HCT116 (cell line): ENCODE data around the gene PPTC7. TPM values are rescaled to one million over a fixed set of nuclear protein-coding genes. Genes with fewer than 3 reads are reported as not detected.

Experiments used
- ATAC-seq: fragments of 200-7000 bp; cut with Tn5 transposase; 2 replicates; pipeline ENCODE4 v1.9.1; 2020; ENCODE audit warnings: mild to moderate bottlenecking, moderate library complexity
- BruUV-seq: library from RNA; stranded (reverse); fragments of 400-500 nt; replicated peaks from 2 replicates; lab custom pipeline; 2021; lab: Mats Ljungman, UMichigan
- CTCF ChIA-PET: fragments of 300-600 bp; sonication (Branson Sonifier 250); formaldehyde crosslinking; loops from one replicate; lab custom pipeline; 2021; ENCODE audit warnings: antibody characterized with exemption; lab: Charles Lee
- POLR2A ChIA-PET: fragments of 300-600, 350-600 bp; sonication (Branson Sonifier 250); formaldehyde crosslinking; loops from one replicate; lab custom pipeline; 2021; ENCODE audit warnings: antibody characterized with exemption; lab: Charles Lee
- RAD21 ChIA-PET, 2 experiments: fragments of 300-600 bp; sonication (Branson Sonifier 250); formaldehyde crosslinking; loops; one replicate each; lab custom pipeline; 2023; ENCODE audit warnings: low total read pairs in 2 of 2; ENCODE audit not compliant: uncharacterized antibody in 2 of 2, unreplicated experiment in 2 of 2, low non-redundant PET in 1 of 2; lab: Charles Lee
- DNase-seq: peaks from one replicate; pipeline ENCODE4 v3.0.0-alpha.2; 2010; ENCODE audit warnings: low read depth, low spot score
- H2AFZ ChIP-seq: fragments of 200-600 bp; shearing (Covaris generic), sonication (generic); 2 replicates; pipeline ENCODE4 v1.6.1; 2017; ENCODE audit warnings: low read depth, mixed run types, mixed read lengths, antibody characterized with exemption, low read length; ENCODE audit not compliant: poor library complexity, severe bottlenecking
- H3K27ac ChIP-seq: 2 replicates; pipeline ENCODE4 v1.5.1; 2012; ENCODE audit warnings: low read depth, low read length
- H3K27me3 ChIP-seq: fragments of 200-600 bp; sonication (generic); 2 replicates; pipeline ENCODE4 v1.6.1; 2016; ENCODE audit warnings: mixed run types, low read length, mixed read lengths; ENCODE audit not compliant: insufficient read depth
- H3K36me3 ChIP-seq, 2 experiments: fragments of 200-500 bp in 1 of 2; fragments of 200-600 bp in 1 of 2; sonication (Bioruptor generic) in 1 of 2; sonication (generic) in 1 of 2; 2 replicates each; pipeline versions ENCODE4 v1.5.1 to v1.6.1; 2014 to 2016; ENCODE audit warnings: low read length in 2 of 2, inconsistent platforms in 1 of 2, mixed read lengths in 1 of 2, mixed run types in 1 of 2; ENCODE audit not compliant: insufficient read depth in 2 of 2, control insufficient read depth in 1 of 2
- H3K4me1 ChIP-seq, 2 experiments: fragments of 200-600 bp in 1 of 2; sonication (generic) in 1 of 2; 2 replicates each; pipeline versions ENCODE4 v1.5.1 to v1.6.1; 2012 to 2017; ENCODE audit warnings: low read length in 2 of 2, inconsistent platforms in 1 of 2, mild to moderate bottlenecking in 1 of 2, mixed read lengths in 1 of 2, mixed run types in 1 of 2, moderate library complexity in 1 of 2; ENCODE audit not compliant: insufficient read depth in 2 of 2, control insufficient read depth in 1 of 2
- H3K4me2 ChIP-seq: fragments of 200-600 bp; sonication (generic); 2 replicates; pipeline ENCODE4 v1.6.1; 2017; ENCODE audit warnings: mixed run types, low read length, mixed read lengths
- H3K4me3 ChIP-seq, 2 experiments: fragments of 200-600 bp in 1 of 2; sonication (generic) in 1 of 2; replicated peaks in 1 of 2; 2 replicates each; pipeline ENCODE4 v1.5.1; 2011 to 2016; ENCODE audit warnings: low read length in 2 of 2, control low read depth in 1 of 2, low read depth in 1 of 2, mild to moderate bottlenecking in 1 of 2, mixed read lengths in 1 of 2, mixed run types in 1 of 2
- H3K79me2 ChIP-seq: fragments of 200-600 bp; sonication (generic); 2 replicates; pipeline ENCODE4 v1.6.1; 2017; ENCODE audit warnings: mild to moderate bottlenecking, mixed run types, low read length, moderate library complexity, mixed read lengths; ENCODE audit not compliant: insufficient read depth
- H3K9ac ChIP-seq: fragments of 200-600 bp; sonication (generic); 2 replicates; pipeline ENCODE4 v1.6.1; 2016; ENCODE audit warnings: low read length, mixed read lengths
- H3K9me2 ChIP-seq: fragments of 200-600 bp; sonication (generic), shearing (Covaris generic); 2 replicates; pipeline ENCODE4 v1.6.1; 2017; ENCODE audit warnings: mixed run types, mild to moderate bottlenecking, moderate library complexity; ENCODE audit not compliant: insufficient read depth
- H3K9me3 ChIP-seq, 2 experiments: fragments of 200-500 bp in 1 of 2; fragments of 200-600 bp in 1 of 2; sonication (Bioruptor generic) in 1 of 2; sonication (generic) in 1 of 2; 2 replicates each; pipeline ENCODE4 v1.6.1; 2014 to 2017; ENCODE audit warnings: low read length in 2 of 2, mixed read lengths in 2 of 2, inconsistent platforms in 1 of 2, low read depth in 1 of 2, mild to moderate bottlenecking in 1 of 2, mixed run types in 1 of 2, moderate library complexity in 1 of 2; ENCODE audit not compliant: control insufficient read depth in 1 of 2, insufficient read depth in 1 of 2
- H4K20me1 ChIP-seq: fragments of 200-600 bp; sonication (generic), shearing (Covaris generic); 2 replicates; pipeline ENCODE4 v1.6.1; 2017; ENCODE audit warnings: mixed run types, mild to moderate bottlenecking, moderate library complexity; ENCODE audit not compliant: insufficient read depth
- CEBPB ChIP-seq: IDR thresholded peaks from 2 replicates; pipeline ENCODE4 v1.6.1; 2012; ENCODE audit warnings: low read depth
- ELF1 ChIP-seq: IDR thresholded peaks from 2 replicates; pipeline ENCODE4 v1.6.1; 2012; ENCODE audit warnings: low read depth, borderline replicate concordance
- EZH2phosphoT487 ChIP-seq: fragments of 200-600 bp; IDR thresholded peaks from 2 replicates; pipeline ENCODE4 v1.6.1; 2018; ENCODE audit warnings: antibody characterized with exemption, borderline replicate concordance
- JUND ChIP-seq: IDR thresholded peaks from 2 replicates; pipeline ENCODE4 v1.6.1; 2012
- ZFX ChIP-seq: fragments of 450-650 bp; IDR thresholded peaks from 2 replicates; pipeline ENCODE4 v1.6.1; 2017
- intact Hi-C: fragments of 100-400 bp; cut with micrococcal nuclease; formaldehyde crosslinking; loops from 2 replicates; pipeline ENCODE4 v1.10.0; 2022
- total RNA-seq: library from RNA; stranded (reverse); gene quantifications from one replicate; pipeline ENCODE4 v1.2.1, GENCODE V29; 2021; ENCODE audit not compliant: unreplicated experiment
- TF ChIP-seq, protein P1 (sequence below): IDR thresholded peaks from 2 replicates; pipeline ENCODE4 v1.6.1; 2012

PPTC7 gene
- total RNA-seq, 1 experiment from 2014 or later, result 25.2 TPM

DNA sequence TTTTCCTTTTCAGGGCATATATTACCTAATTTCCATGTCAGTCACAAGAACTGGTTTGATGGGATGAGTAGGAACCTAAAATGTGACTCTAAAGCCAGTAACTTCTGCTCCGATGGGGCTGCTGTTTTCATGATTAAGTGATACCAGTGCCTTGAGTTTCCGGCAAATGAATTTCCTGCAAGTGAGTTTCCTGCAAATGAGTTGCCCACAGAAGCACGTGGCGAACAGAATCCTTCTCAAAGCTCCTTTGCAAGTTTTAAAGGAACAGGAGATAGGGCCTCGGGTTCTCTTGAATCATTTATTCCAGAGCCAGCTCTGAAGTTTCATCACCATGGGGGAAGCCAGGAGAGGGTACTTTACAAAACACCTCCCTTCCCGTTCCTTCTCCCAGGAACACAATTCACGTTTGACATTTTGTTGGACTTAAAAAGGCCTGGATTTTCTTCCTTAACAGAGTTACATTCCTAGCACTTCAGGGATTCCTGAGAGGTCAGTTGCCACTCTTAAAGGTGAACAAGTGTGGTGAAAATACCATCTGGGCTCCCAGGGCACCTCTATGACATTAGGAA lies 2.2 kb upstream of the PPTC7 start:
- Histone ChIP-seq H3K79me2 (peaks cover 29% of the 10 kb centered on the region), H2AFZ (peak overlapping the region; percentile 53), H3K9me2 (no peaks in the 10 kb centered on the region), H3K4me2 (no peak overlapping the region), H3K4me3 (no peak overlapping the region), H3K4me1 (peaks cover 11 to 43% of the 10 kb centered on the region in 2 experiments), H4K20me1 (no peaks in the 10 kb centered on the region), H3K9ac (no peak overlapping the region), H3K27me3 (no peaks in the 10 kb centered on the region), H3K27ac (no peak overlapping the region), H3K9me3 (no peaks in the 10 kb centered on the region)
- ChIA-PET RAD21 (no interaction called here), CTCF (interaction anchor here (1.1 to 1.4 kb wide), 2 partner anchors 15 to 117 kb away, joined by 3 to 4 read pairs; partner anchors contain the start of gene GPN3), POLR2A (interaction anchor here (1.1 kb wide), 1 partner anchor 154 kb away, joined by 3 read pairs; no protein-coding TSS in a partner anchor)
- no peak for ATAC-seq
- intact Hi-C loops, result no loop called here
- BruUV-seq, result no TSS peak
- no peak for TF ChIP-seq JUND
- no peak for TF ChIP-seq EZH2phosphoT487
- TF ChIP-seq CEBPB, result no peak
- TF ChIP-seq ZFX, result no peak
- TF ChIP-seq, all 23 proteins: peak for 0
- H3K36me3 ChIP-seq, result no peaks in the 10 kb centered on the region
- no peak for DNase-seq

DNA sequence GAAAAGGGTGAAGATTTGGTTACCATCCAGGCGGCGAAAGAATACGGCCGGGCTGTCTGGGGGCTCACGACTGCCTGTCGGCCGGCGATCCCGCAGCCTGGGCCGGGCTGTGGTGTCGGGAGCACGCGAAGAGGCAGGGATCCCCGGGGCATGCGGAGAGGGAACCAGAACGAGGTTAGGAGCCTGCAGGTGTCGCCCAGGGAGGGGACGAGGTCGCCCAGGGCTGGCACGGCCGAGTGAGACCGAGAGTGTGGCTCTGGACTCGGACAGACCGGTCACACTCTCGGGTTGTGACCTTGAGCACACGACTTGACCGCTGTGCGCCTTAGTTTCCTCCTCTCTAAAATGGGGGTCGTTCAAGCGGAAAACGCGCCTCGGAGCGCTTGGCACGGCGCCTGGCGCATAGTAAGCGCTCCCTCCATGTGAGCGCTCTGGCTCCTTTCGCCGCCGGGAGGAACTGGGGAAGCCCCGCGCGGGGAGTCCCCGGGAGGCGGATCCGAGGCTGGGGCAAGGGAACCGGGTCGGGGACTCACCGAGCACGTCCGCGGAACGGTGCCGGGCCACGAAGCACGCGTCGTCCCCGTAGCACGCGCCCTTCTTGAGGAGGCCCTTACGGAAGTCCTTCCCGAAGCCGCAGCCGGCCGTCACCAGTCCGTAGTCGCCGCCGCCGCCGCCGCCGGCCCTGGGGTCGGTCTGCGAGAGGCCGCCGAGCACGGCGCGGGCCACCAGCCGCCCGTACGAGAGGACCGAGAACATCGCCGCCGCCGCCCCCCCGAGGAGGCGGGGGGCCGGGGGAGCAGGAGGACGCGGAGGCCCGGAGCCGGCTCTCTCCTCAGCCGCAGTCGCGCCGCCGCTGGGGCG lies 612 bp downstream of the PPTC7 start:
- RAD21 ChIA-PET, result no interaction called here
- no TSS peak for BruUV-seq
- peak overlapping the region; percentile 72 for H3K27ac ChIP-seq
- H3K9me3 ChIP-seq, result no peaks in the 10 kb centered on the region
- H3K4me2 ChIP-seq, result peak overlapping the region; percentile 89
- H2AFZ ChIP-seq, result no peak overlapping the region
- TF ChIP-seq, protein P1, sequence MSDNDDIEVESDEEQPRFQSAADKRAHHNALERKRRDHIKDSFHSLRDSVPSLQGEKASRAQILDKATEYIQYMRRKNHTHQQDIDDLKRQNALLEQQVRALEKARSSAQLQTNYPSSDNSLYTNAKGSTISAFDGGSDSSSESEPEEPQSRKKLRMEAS, result peak; percentile 41; the same call in 1 of the 2 replicates
- TF ChIP-seq ELF1, result no peak
- TF ChIP-seq ZFX, result peak; percentile 87
- peak overlapping the region; percentile 97 for H3K9ac ChIP-seq
- CTCF ChIA-PET, result no interaction called here
- peaks cover 51% of the 10 kb centered on the region for H3K79me2 ChIP-seq
- H3K9me2 ChIP-seq, result no peaks in the 10 kb centered on the region
- peaks cover 5% of the 10 kb centered on the region; the same call in 1 of the 2 replicates for H4K20me1 ChIP-seq
- H3K27me3 ChIP-seq, result no peaks in the 10 kb centered on the region
- ATAC-seq, result peak; percentile 31
- H3K4me1 ChIP-seq, result peaks cover 31 to 71% of the 10 kb centered on the region in 2 experiments
- H3K4me3 ChIP-seq, result peak overlapping the region; percentile 78 to 80
- H3K36me3 ChIP-seq, result no peaks in the 10 kb centered on the region
- no peak for DNase-seq
- intact Hi-C loops, result no loop called here
- POLR2A ChIA-PET, result no interaction called here
